Ishikawa (cell line): ENCODE data around the gene OAT.

ENCODE experiments used
- CREB1 ChIP-seq: IDR thresholded peaks from 2 replicates; pipeline ENCODE4 v1.6.1; 2012; ENCODE audit warnings: low read depth
- EGR1 ChIP-seq: IDR thresholded peaks from 2 replicates; pipeline ENCODE4 v1.6.1; 2012
- EP300 ChIP-seq: IDR thresholded peaks from 2 replicates; pipeline ENCODE4 v1.6.1; 2012; ENCODE audit warnings: borderline replicate concordance
- RAD21 ChIP-seq: IDR thresholded peaks from 2 replicates; pipeline ENCODE4 v1.6.1; 2012; ENCODE audit warnings: low read depth
- TAF1 ChIP-seq: IDR thresholded peaks from 2 replicates; pipeline ENCODE4 v1.6.1; 2012; ENCODE audit warnings: low read depth, mild to moderate bottlenecking
- TCF12 ChIP-seq: IDR thresholded peaks from 2 replicates; pipeline ENCODE4 v1.6.1; 2012; ENCODE audit warnings: low read depth
- TF ChIP-seq, protein P1 (sequence below): IDR thresholded peaks from 2 replicates; pipeline ENCODE4 v1.6.1; 2012; ENCODE audit warnings: low read depth, mild to moderate bottlenecking

DNA sequence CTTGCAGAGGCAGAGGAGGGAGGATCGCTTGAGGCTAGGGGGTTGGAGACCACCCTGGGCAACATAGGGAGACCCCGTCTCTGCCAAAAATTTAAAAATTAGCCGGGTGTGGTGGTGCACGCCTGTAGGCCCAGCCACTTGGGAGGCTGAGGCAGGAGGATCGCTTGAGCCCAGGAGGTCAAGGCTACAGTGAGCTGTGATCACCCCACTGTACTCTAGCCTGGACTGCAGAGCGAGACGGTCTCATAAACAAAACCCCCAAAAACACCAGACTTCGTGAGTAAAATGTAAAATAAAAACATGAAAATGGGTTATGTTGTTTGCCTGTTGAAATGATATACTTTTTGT lies 43.6 kb upstream of the OAT start:
- TF ChIP-seq RAD21 (no peak), TCF12 (no peak), EGR1 (no peak), EP300 (no peak), TAF1 (no peak), CREB1 (no peak)
- TF ChIP-seq, protein P1, sequence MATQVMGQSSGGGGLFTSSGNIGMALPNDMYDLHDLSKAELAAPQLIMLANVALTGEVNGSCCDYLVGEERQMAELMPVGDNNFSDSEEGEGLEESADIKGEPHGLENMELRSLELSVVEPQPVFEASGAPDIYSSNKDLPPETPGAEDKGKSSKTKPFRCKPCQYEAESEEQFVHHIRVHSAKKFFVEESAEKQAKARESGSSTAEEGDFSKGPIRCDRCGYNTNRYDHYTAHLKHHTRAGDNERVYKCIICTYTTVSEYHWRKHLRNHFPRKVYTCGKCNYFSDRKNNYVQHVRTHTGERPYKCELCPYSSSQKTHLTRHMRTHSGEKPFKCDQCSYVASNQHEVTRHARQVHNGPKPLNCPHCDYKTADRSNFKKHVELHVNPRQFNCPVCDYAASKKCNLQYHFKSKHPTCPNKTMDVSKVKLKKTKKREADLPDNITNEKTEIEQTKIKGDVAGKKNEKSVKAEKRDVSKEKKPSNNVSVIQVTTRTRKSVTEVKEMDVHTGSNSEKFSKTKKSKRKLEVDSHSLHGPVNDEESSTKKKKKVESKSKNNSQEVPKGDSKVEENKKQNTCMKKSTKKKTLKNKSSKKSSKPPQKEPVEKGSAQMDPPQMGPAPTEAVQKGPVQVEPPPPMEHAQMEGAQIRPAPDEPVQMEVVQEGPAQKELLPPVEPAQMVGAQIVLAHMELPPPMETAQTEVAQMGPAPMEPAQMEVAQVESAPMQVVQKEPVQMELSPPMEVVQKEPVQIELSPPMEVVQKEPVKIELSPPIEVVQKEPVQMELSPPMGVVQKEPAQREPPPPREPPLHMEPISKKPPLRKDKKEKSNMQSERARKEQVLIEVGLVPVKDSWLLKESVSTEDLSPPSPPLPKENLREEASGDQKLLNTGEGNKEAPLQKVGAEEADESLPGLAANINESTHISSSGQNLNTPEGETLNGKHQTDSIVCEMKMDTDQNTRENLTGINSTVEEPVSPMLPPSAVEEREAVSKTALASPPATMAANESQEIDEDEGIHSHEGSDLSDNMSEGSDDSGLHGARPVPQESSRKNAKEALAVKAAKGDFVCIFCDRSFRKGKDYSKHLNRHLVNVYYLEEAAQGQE: no peak
